22Rv1 (cell line): Measurements from ENCODE around the gene HORMAD2.

Experiments used
- H3K27ac ChIP-seq: fragments of 450-650 bp; 2 replicates; pipeline ENCODE4 v1.5.1; 2017
- ZFX ChIP-seq: fragments of 450-650 bp; IDR thresholded peaks from 2 replicates; pipeline ENCODE4 v1.6.1; 2017; ENCODE audit warnings: antibody characterized with exemption, borderline replicate concordance
- TF ChIP-seq, protein P1 (sequence below): fragments of 450-650 bp; IDR thresholded peaks from 2 replicates; pipeline ENCODE4 v1.5.1; 2017; ENCODE audit warnings: mild to moderate bottlenecking

HORMAD2 gene

DNA sequence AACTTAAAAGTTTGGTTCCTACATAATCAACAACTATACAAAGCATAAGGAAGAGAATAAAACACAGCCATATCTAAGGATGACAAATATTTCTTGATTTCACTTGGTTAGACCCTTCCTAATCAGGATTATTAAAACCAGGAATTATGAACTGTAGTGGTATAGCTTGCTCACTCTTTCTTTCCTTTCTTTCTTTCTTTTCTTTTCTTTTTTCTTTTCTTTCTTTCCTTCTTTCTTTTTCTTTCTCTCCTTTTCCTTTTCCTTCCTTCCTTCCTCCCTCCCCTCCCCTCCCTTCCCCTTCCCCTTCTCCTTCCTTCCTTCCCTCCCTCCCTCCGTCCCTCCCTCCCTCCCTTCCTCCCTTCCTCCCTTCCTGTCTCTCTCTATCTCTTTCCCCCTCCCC, 78.0 kb downstream of the HORMAD2 start:
- no peak overlapping the region for H3K27ac ChIP-seq
- TF ChIP-seq ZFX: no peak
- TF ChIP-seq, protein P1, sequence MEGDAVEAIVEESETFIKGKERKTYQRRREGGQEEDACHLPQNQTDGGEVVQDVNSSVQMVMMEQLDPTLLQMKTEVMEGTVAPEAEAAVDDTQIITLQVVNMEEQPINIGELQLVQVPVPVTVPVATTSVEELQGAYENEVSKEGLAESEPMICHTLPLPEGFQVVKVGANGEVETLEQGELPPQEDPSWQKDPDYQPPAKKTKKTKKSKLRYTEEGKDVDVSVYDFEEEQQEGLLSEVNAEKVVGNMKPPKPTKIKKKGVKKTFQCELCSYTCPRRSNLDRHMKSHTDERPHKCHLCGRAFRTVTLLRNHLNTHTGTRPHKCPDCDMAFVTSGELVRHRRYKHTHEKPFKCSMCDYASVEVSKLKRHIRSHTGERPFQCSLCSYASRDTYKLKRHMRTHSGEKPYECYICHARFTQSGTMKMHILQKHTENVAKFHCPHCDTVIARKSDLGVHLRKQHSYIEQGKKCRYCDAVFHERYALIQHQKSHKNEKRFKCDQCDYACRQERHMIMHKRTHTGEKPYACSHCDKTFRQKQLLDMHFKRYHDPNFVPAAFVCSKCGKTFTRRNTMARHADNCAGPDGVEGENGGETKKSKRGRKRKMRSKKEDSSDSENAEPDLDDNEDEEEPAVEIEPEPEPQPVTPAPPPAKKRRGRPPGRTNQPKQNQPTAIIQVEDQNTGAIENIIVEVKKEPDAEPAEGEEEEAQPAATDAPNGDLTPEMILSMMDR: no peak

- no peak for TF ChIP-seq ZFX
- TF ChIP-seq, protein P1: no peak
- H3K27ac ChIP-seq: no peak overlapping the region
These were observed 78.7 kb downstream of the HORMAD2 start for GRCh38 chr22:30158744-30159500.

DNA sequence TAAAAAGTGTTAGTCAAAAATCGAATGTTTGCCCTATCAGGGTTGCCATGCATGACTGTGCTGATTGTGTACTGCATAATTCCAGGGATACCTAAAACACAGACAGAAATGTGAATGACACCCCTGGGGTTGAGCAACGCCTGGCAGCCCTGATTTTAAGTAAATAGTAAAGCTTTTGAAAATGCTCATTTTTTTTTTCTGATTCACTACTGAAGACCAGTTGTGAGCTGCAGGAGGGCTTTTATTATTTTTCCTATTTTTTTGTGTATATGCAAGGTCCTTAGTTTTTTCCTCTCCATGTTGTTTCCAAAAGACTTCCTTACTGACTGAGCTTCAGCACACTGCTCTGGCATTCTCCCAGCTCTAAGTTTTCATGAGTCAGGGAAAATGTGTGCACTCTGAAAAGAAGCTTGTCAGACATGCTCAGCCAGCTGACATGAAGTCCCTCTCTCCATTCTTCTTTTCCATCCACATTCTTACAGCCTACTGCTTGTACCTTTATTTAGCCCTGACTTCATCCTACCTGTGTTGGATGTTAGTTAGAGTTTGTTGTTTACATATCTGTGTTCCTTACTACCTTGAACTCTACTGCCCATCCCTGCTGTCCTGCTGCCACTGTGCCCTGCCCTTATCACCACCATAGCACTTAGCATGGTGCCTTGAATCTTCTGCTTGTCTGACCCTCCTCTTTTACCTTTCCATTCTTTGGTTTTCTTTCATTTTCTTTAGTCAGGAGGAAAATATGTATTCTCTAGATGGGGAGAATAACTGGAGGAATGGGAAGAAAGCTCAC, 79.5 kb downstream of the HORMAD2 start:
- TF ChIP-seq, protein P1: no peak
- no peak for TF ChIP-seq ZFX
- H3K27ac ChIP-seq: no peak overlapping the region

- no peak overlapping the region for H3K27ac ChIP-seq
- no peak for TF ChIP-seq ZFX
- TF ChIP-seq, protein P1: no peak
These were observed 80.8 kb downstream of the HORMAD2 start for GRCh38 chr22:30161051-30161469.

DNA sequence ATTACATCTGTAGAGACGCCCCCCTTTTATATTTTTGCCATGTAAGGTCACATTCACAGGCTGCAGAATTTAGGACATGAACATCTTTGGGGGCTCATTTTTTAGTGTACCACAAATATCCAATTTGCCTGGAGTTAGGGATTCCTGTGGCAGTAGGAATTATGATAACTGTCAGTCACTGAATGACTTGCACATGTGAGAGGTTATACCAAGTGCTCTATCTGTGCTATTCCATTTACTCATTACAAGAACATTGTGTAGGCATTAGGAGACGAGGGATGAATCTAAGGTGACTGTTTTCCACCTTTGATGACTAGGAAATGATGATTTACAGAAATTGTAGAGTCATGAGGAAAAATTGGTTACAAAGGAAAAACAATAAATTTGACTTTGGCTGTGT, 87.0 kb downstream of the HORMAD2 start:
- TF ChIP-seq, protein P1: no peak
- TF ChIP-seq ZFX: no peak
- no peak overlapping the region for H3K27ac ChIP-seq

DNA sequence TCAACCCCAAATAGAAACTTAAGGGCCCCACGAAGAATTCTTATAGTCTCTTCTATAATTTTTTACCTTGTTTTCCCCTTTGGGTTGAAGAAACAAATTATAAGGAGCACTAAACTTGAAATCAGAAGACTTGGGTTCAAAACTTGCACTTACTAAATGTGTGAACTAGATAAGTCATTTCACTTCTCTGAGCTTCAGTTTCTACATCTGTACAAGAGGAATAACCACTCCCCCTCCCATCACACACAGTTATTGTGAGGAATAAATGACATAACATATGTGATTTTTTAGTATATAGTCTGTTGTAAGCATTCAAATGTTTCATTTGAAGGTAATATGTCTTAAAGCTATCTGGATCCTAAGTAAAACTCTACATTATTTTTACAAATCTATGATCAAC, 87.5 kb downstream of the HORMAD2 start:
- TF ChIP-seq, protein P1: no peak
- TF ChIP-seq ZFX: no peak
- H3K27ac ChIP-seq: no peak overlapping the region

GRCh38 chr22:30169002-30169401, 88.7 kb downstream of the HORMAD2 start:
- TF ChIP-seq ZFX: no peak
- TF ChIP-seq, protein P1: no peak
- H3K27ac ChIP-seq: no peak overlapping the region
